ENCODE results near the gene ASIC2.

The ASIC2 gene

GRCh38 chr17:33178681-33179080 is 114.4 kb downstream of the ASIC2 start:
- no peak for TF ChIP-seq CTCF (IDR thresholded peaks at IDR 0.05; ENCODE audit: insufficient read depth, low read depth, low read length, missing control alignments)
- DNase-seq (ENCODE audit: low read depth) = no peak
- H3K4me3 ChIP-seq (ENCODE audit: low read depth, low read length) = no peak overlapping the region

GRCh38 chr17:33175562-33175961 is 117.5 kb downstream of the ASIC2 start:
- no peak overlapping the region for H3K4me3 ChIP-seq (ENCODE audit: low read depth, low read length)
- TF ChIP-seq CTCF (IDR thresholded peaks at IDR 0.05; ENCODE audit: insufficient read depth, low read depth, low read length, missing control alignments) = no peak
- no peak for DNase-seq (ENCODE audit: low read depth)

GRCh38 chr17:33171931-33172330 is 121.2 kb downstream of the ASIC2 start:
- DNase-seq (ENCODE audit: low read depth) = no peak
- H3K4me3 ChIP-seq (ENCODE audit: low read depth, low read length) = no peak overlapping the region
- TF ChIP-seq CTCF (IDR thresholded peaks at IDR 0.05; ENCODE audit: insufficient read depth, low read depth, low read length, missing control alignments) = no peak

- H3K4me3 ChIP-seq (ENCODE audit: low read depth, low read length) = no peak overlapping the region
- no peak for DNase-seq (ENCODE audit: low read depth)
- no peak for TF ChIP-seq CTCF (IDR thresholded peaks at IDR 0.05; ENCODE audit: insufficient read depth, low read depth, low read length, missing control alignments)
Measured at GRCh38 chr17:33169580-33170285, 123.4 kb downstream of the ASIC2 start.

GRCh38 chr17:33167736-33168135 is 125.4 kb downstream of the ASIC2 start:
- no peak for TF ChIP-seq CTCF (IDR thresholded peaks at IDR 0.05; ENCODE audit: insufficient read depth, low read depth, low read length, missing control alignments)
- no peak for DNase-seq (ENCODE audit: low read depth)
- H3K4me3 ChIP-seq (ENCODE audit: low read depth, low read length) = no peak overlapping the region

- TF ChIP-seq CTCF (IDR thresholded peaks at IDR 0.05; ENCODE audit: insufficient read depth, low read depth, low read length, missing control alignments) = no peak
- no peak for DNase-seq (ENCODE audit: low read depth)
- H3K4me3 ChIP-seq (ENCODE audit: low read depth, low read length) = no peak overlapping the region
Measured at GRCh38 chr17:33166472-33166871, 126.6 kb downstream of the ASIC2 start.
